Hematopoietic multipotent progenitor cell treated with erythropoietin and hydrocortisone succinate and interleukin-3 and kit ligand, for 17 days (in vitro differentiated cells): Measurements from ENCODE around the gene KLHL21.
A peak's percentile ranks its signal among the peaks of the same experiment; 100 is the strongest.
"Not testable (repeated sequence)": the region's sequence is repeated elsewhere in the genome, so short reads cannot be mapped to it uniquely, and the experiment has no call there.

Source experiments
- DNase-seq: peaks from one replicate; pipeline ENCODE4 v3.0.0-alpha.2; 2015; ENCODE audit warnings: low spot score

KLHL21 gene

GRCh38 chr1:6582370-6582769, 20.3 kb downstream of the KLHL21 start:
- DNase-seq: peak; percentile 25

- peak; percentile 27 for DNase-seq
Measured at GRCh38 chr1:6581561-6582305, 20.9 kb downstream of the KLHL21 start.

- DNase-seq: peak; percentile 40
Measured at GRCh38 chr1:6580593-6581409, 21.9 kb downstream of the KLHL21 start.

GRCh38 chr1:6580119-6580592, 22.5 kb downstream of the KLHL21 start:
- no peak for DNase-seq

- peak; percentile 100 for DNase-seq
Measured at GRCh38 chr1:6579374-6580118, 23.1 kb downstream of the KLHL21 start, which contains the start of gene ZBTB48. ZBTB48 (plus strand) TSS chr1:6579994; CDS start chr1:6580610, 616 bp downstream.

DNA sequence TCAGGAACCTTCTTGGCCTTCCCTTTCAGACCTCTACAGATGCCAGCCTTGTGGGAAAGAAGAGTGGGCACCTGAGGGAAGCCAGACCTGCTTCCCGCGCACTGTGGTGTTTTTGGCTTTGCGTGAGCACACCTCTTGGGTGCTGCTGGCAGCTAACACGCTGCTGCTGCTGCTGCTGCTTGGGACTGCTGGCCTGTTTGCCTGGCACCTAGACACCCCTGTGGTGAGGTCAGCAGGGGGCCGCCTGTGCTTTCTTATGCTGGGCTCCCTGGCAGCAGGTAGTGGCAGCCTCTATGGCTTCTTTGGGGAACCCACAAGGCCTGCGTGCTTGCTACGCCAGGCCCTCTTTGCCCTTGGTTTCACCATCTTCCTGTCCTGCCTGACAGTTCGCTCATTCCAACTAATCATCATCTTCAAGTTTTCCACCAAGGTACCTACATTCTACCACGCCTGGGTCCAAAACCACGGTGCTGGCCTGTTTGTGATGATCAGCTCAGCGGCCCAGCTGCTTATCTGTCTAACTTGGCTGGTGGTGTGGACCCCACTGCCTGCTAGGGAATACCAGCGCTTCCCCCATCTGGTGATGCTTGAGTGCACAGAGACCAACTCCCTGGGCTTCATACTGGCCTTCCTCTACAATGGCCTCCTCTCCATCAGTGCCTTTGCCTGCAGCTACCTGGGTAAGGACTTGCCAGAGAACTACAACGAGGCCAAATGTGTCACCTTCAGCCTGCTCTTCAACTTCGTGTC, 23.9 kb downstream of the KLHL21 start:
- DNase-seq: peak; percentile 7

DNA sequence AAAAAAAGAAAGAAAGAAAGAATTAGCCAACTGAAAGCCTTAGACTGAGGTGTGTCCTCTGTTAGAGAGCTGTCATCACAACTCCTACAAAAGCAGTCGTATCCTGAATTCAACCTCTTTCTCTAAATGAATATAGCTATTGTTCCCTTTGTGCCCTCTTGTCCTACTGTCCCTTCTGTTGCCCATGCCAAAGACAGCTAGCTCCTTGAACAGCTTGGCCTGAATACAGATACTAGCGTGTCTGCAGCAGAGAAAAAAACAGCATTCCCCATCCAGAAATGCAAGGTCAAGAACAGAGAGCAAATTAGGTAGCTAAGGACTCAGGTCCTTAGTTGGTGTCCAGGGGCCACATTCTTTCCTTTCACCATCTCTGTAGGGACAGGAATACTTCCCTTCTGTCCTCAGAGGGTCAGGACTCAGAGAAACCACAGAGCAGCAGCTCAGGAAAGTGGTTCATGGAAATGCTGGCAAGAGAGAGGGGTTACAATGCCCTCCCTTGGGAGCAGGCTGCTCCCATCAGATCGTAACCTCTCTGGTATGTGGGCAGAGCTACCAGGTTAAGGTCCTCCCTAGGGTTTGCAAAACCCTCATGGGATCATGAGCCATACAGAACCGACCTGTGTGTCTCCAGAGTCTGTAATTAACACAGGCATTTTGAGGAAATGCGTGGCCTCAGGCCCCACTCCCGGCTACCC, 24.7 kb downstream of the KLHL21 start:
- DNase-seq: no peak

DNA sequence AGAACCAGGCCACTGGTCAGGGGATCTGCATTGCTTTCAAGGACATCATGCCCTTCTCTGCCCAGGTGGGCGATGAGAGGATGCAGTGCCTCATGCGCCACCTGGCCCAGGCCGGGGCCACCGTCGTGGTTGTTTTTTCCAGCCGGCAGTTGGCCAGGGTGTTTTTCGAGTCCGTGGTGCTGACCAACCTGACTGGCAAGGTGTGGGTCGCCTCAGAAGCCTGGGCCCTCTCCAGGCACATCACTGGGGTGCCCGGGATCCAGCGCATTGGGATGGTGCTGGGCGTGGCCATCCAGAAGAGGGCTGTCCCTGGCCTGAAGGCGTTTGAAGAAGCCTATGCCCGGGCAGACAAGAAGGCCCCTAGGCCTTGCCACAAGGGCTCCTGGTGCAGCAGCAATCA, 27.9 kb downstream of the KLHL21 start:
- DNase-seq: no peak

DNA sequence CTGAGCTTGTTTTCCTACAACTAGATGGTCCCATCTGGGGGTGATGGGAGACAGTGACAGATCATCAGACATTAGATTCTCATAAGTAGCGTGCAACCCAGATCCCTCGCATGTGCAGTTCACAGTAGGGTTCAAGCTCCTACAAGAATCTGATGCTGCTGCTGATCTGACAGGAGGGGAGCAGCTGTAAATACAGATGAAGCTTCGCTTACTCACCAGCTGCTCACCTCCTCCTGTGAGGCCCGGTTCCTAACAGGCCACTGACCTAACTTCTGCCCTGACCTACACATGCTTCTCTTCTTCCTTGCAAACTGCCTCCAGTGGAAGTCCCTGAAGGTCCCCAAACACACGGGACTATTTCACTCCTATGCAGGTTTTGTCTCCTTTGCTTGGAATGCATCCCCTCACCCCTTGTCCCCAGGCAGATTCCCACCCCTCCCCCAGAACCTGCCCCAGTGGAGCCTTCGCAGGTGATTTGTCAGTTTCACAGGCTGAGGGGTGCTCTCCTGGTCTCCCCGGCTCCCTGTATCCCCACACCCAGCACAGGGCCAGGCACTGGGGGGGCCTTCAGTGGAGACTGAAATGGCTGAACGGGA, 28.5 kb downstream of the KLHL21 start:
- no peak for DNase-seq

DNA sequence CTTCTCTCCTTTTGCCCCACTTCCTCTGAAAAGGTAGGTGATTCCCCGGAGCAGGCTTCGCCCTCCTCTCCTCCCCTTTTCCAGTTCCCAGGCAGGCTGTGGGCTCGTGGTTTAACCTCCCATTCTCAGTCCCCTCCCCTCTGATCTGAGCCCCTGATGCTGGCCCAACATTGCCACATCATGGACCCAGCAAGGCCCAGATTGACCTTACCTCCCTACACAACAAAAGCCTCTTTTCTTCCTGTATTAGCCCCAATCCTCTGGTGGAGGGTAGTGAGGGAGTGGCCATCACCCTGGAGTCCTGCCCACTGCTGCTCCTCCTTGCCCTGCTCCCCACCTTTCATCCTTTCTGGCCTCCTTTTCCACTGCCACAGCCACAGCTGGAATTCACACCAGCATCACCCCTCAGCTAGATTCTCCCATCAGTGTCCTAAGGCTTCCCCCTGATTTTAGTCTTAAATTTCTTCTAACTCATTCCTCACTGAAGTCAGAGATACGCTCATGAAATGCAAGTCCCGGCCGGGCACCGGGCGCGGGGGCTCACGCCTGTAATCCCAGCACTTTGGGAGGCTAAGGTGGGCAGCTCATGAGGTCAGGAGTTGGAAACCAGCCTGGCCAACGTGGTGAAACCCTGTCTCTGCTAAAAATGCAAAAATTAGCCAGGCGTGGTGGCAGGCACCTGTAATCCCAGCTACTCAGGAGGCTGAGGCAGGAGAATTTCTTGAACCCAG, 29.9 kb downstream of the KLHL21 start:
- DNase-seq: no peak

DNA sequence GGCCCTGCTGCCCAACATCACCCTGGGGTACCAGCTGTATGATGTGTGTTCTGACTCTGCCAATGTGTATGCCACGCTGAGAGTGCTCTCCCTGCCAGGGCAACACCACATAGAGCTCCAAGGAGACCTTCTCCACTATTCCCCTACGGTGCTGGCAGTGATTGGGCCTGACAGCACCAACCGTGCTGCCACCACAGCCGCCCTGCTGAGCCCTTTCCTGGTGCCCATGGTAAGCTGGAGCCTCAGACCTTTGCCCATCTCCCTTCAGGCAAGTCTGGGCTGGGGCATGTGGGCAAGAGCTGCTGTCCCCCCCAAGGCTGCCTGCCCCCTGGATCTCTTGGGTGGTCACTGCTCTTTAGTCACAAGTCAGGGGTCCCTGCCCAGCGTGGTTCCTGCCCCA, 31.7 kb downstream of the KLHL21 start:
- DNase-seq: no peak

- no peak for DNase-seq
Measured at GRCh38 chr1:6570100-6570499, 32.6 kb downstream of the KLHL21 start.

- DNase-seq: no peak
Measured at GRCh38 chr1:6569033-6569432, 33.6 kb downstream of the KLHL21 start.

GRCh38 chr1:6560267-6560666, 42.4 kb downstream of the KLHL21 start:
- DNase-seq: no peak

DNA sequence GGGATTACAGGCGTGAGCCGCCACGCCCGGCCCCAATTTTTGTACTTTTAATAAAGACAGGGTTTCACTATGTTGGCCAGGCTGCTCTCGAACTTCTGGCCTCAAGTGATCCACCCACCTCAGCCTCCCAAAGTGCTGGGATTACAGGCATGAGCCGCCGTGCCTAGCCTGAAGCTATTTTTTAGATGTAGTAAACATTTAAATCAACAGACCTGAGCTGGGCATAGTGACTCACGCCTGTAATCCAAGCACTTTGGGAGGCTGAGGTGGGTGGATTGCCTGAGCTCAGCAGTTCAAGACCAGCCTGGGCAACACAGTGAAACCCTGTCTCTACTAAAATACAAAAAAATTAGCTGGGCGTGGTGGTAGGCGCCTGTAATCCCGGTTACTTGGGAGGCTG, 43.5 kb downstream of the KLHL21 start:
- not testable (repeated sequence) for DNase-seq

DNA sequence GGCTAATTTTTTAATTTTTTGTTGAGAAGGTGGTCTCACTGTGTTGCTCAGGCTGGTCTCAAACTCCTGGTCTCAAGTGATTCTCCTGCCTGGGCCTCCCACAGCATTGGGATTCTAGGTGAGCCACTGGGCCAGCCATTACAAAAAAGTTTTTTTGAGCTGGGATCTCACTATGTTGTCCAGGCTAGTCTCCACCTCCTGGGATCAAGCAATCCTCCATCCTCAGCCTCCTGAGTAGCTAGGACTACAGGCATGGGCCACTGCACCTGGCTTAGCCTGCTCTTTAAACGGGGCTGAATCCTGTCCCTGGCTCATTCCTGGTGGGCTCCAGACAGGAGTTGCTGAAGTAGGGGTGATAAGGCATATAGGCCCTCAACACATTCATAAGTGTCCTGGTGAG, 45.1 kb downstream of the KLHL21 start:
- DNase-seq: no peak

DNA sequence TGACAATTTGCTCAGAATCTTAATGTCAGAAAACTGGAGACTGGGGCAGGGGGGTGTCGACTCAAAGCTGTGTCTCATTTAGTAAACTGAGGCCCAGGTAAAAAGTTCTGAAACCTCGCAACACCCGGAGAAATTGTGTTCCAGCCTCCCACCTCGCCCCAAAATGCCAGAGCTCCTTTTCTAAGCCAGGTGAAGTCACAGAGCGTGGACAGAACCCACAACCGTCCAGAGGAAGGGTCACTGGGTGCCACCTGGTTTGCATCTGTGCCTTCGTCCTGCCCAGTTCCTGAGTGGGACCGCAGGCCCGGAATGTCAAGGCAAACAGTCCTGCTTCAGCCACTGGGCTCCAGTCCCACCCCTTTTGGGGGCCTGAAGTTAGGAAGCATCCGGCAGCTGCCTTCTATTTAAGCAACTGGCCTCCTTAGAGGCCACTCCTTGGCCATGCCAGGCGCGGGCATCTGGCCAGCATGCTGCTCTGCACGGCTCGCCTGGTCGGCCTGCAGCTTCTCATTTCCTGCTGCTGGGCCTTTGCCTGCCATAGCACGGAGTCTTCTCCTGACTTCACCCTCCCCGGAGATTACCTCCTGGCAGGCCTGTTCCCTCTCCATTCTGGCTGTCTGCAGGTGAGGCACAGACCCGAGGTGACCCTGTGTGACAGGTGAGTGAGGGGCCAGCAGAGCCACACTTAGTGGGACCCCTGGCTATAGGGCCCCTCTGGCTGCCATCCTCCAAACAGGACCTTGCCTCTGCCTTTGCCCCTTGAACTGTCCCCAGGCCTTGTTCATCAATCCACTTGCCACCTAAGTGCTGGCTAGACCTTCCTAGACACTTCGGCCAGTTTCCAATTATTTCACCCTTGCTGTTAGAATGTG, 47.5 kb downstream of the KLHL21 start, which contains the start of gene TAS1R1:
Gene TAS1R1, plus strand, starts transcription at position 401 of the 872 bp plus-strand sequence. Its CDS starts 67 bp downstream, at position 468.
- no peak for DNase-seq

DNA sequence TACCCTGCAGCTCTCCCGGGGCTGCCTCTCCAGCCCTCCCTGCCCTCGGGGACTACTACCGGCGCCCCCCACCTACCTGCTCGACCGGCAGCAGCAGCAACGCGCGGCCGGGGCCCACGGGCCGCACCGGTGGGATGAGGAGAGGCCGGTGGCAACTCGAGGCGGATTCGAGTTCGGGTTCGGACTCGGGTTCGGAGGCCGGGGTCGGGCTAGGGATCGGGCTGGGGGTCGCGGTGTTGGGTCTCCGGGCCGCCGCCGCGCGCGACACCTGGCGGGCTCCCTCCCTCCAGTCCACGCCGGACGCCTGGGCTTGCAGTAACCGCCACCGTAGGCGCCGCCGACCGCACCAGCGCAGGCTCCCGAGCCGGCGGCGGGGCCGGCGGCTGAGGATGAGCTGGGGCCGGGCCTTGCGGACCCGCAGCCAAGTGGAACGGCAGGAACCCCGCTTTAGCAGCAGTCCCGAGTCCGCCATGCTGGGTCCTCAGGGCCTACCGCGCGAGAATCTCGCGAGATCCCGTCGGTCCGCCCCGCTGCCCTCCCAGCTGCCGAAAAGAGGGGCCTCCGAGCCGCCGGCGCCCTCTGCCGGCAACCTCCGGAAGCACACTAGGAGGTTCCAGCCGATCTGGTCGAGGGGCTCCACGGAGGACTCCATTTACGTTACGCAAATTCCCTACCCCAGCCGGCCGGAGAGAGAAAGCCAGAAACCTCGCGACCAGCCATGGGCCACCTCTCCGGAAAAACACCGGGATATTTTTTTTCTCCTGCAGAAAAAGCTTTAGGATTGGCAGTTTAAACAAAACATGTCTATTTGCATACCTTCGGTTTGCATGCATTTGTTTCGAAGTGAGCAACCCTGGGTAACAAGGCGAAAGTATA, 48.4 kb downstream of the KLHL21 start, which contains the start of gene NOL9:
Gene NOL9, minus strand, starts transcription at position 483 of the 876 bp plus-strand sequence. Its CDS starts 11 bp downstream, at position 472.
- DNase-seq: peak; percentile 95
